HG03342 (cell line): ENCODE results near the gene WNT1.

Source experiments
- ATAC-seq: cut with Tn5 transposase; IDR thresholded peaks from one replicate; pipeline ENCODE4 v1.9.1; 2021; ENCODE audit warnings: mild to moderate bottlenecking, moderate library complexity; ENCODE audit not compliant: unreplicated experiment

Gene WNT1

DNA sequence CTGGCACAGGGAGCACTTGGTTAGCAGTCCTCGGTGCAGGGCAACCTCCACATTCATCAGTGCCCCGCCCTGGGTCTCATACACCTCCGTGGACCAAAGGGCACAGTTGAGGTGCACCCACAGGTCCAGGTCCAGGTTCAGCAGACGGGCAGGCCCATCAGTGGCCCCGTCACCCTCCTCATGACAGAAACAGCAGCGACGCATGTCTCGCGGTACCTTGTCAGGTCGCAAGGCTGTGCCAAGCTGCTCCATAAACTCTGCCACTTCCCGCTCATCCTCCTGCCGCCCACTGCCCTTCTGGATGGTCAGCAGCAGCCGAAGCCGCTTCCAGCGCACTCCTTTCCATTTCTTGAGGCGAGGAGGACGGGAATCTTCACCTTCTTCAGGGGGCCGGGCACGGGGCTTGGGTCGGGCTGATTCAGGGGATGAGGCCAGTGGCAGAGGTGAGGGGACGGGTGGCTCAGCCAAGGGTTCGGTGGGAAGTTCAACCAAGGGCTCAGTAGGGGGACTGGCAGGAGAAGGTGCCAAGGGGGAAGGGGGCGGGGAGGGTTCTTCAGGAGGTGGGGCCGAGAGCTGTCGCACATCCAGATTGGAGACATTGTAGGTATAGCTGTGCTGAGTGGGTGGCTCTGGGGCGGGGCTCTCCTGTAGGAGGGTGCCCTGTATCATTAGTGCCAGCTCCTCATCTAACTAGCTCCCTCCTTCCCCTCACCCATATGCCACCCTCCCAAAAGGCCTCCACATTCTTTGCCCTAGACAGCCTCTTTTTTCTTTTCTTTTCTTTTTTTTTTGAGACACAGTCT lies 48.8 kb downstream of the WNT1 start:
- no peak for ATAC-seq

DNA sequence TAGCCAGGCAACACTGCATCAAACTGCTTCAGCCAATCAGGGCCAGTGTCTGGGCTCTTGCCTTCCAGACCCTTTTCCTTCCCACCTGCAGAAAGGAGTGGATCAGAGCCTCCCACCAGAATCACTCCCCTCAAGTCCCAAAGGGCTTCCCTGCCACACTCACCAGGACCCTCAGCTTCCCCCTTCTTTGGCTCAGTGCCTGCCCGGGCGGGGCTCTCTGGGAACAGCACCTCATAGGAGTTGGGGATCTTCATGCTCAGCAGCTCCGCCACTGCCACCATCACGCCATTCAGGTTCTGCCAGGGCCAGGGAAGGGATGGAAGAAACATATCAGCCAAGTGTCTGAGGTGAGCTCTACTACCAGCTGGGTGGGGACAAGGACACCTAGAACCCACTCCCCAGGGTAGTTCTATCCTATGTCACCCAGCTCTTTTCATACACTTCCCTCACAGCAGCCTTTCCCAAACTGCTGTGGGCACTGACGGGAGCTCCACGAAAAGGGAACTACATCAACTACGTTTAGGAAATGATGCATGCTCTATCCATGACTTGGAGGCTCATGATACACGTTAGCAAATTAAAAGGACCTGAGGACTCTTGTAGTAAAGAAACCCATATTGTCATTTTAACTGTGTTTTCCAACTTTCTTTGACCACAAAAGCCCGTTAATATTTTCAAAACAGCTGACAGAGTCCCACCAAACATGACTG lies 49.9 kb downstream of the WNT1 start:
- no peak for ATAC-seq

DNA sequence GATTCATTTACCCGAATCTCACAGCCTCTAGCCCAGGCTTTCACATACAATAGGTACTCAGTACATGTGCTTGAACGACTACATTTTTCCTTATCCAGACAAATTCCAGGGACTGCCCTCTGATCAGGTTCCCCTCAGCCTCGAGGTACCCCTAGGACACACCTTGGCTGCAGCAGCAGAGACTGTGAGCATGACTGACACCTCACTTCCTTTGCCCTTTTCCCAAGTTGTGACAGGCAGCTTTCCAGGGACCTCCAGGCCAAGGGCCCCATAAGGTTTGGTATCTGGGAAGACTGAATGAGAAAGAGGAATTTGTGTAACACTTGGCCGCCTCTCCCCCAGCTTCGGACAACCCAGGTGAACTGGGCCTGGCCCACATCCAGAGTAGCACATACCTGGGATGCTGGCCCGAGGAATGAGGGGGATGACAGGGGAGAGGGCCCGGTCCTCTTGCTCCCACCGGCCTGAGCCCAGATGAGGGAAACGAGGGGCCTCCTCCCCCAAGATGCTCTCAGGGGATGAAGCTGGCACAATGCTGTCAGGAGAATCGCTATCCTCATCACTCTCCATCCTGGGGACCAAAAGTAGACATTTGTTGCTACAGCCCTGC lies 50.6 kb downstream of the WNT1 start:
- ATAC-seq, result no peak

DNA sequence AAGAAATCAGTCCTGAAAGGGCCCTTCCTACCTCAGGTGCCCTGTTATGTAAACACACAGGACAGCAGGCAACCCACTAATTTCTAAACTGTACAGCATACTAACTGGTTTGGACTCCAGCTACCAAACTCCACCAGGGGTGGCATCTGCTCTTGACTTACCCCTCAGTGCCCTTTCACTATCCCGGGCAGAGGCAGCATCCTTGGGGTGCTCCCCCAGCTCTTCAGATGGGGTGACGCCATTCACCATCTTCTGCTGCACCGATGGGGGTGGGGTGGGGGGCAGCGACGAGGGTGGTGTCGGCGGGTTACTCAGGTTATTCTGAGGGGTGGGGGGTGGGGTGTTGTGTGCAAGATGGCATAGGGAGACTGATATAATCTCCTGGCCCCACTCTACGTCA lies 52.0 kb downstream of the WNT1 start:
- ATAC-seq, result no peak

DNA sequence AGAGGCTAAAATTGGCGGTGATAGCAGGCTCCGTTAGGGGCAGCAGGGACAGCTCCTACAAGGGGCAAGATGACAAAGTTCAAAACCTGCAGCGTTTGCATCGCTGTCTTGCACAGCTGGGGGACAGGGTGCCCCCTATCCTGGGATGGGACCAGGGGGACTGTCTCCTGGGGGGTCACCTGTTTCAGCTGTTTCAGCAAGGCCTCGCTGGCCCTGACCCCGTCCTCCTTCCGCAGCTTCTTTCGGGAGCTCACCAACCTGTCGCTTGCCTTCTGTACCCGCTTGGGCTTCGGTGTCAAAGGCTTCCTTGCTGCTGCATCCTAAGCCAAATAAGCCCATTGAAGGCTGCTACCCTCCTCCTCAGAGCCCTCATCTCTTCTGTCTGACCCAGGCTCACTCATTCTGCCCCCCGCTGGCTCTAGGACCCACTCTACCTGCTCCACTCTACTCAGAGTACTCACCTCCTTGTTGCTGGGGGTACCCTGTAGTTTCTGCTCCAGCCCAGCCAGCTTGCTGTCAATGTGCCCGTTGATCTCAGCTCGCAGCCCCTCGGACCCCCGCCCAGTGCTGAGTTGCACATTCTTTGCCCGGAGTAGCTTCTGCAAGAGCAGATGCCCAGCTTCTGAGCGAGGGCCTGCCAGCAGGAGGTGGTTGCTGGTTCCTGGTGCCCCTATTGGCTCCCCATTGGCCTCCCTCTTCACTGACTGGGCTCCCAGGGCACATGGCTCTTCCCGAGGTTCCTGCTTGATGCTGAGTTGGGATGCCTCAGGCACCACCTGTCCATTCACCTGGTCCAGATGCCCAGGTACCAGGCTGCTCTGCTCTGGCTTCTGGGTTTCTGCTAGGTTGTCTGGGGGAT lies 52.8 kb downstream of the WNT1 start:
- ATAC-seq, result no peak

DNA sequence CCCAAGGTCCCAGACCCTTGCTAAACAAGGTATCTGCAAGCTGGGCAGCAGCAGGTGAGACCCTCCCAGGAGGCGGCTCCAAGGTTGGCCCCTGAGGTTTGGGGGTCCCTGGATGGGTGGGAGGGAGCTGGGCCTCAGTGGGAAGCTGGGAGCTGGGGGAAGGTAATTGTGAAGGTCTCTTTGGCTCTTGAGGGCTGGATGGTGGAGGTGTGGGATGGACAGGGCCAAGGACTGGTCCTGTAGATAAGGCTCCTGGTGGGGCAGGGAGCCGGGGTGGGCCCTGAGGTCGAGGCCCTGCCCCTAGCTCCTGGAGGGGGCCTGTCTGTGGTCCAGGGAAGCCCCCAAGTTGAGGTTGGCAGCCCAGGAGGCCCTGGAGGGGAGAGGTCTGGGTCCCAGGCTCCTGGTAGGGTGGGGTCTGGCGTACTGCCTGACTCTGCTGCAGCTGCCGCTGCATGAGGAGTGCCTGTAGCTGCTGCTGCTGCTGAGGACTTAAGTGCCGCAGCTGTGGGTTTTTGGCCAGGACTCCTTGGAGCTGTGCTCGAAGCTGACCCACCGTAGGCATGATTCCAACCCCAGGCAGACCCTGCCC lies 53.5 kb downstream of the WNT1 start:
- ATAC-seq, result no peak
